CD4-positive, alpha-beta T cell treated with Interleukin-10 for 1 hour (primary cell): Measurements from ENCODE around the gene DOC2B.
"Not testable (repeated sequence)": the region's sequence is repeated elsewhere in the genome, so short reads cannot be mapped to it uniquely, and the experiment has no call there.

Source experiments
- DNase-seq: peaks from one replicate; pipeline ENCODE4 v3.0.0-alpha.2; 2020

The DOC2B gene

GRCh38 chr17:181245-182049 lies at the start of gene DOC2B:
DOC2B (minus strand) TSS chr17:181650; CDS start chr17:181479, 171 bp downstream.
- DNase-seq = no peak

GRCh38 chr17:230395-230770 lies 48.9 kb upstream of the DOC2B start:
- DNase-seq = no peak

GRCh38 chr17:229709-230394 lies 48.4 kb upstream of the DOC2B start:
- DNase-seq = no peak

- DNase-seq = no peak
Observed at GRCh38 chr17:228951-229708, 47.7 kb upstream of the DOC2B start.

GRCh38 chr17:227946-228615 lies 46.6 kb upstream of the DOC2B start:
- DNase-seq = no peak

GRCh38 chr17:227078-227945 lies 45.9 kb upstream of the DOC2B start:
- no peak for DNase-seq

- no peak for DNase-seq
Observed at GRCh38 chr17:226108-227077, 44.9 kb upstream of the DOC2B start.

GRCh38 chr17:225551-225950 lies 44.1 kb upstream of the DOC2B start:
- no peak for DNase-seq

- DNase-seq = not testable (repeated sequence)
Observed at GRCh38 chr17:224576-224975, 43.1 kb upstream of the DOC2B start.

GRCh38 chr17:223723-224471 lies 42.4 kb upstream of the DOC2B start:
- DNase-seq = no peak

GRCh38 chr17:222172-222571 lies 40.7 kb upstream of the DOC2B start:
- DNase-seq = no peak

- DNase-seq = no peak
Observed at GRCh38 chr17:219696-220095, 38.2 kb upstream of the DOC2B start.

- DNase-seq = no peak
Observed at GRCh38 chr17:218432-219110, 37.1 kb upstream of the DOC2B start.

GRCh38 chr17:216625-217024 lies 35.2 kb upstream of the DOC2B start:
- DNase-seq = no peak

- not testable (repeated sequence) for DNase-seq
Observed at GRCh38 chr17:215563-216478, 34.4 kb upstream of the DOC2B start.

GRCh38 chr17:214881-215331 lies 33.5 kb upstream of the DOC2B start:
- DNase-seq = no peak

- no peak for DNase-seq
Observed at GRCh38 chr17:213286-214105, 32.0 kb upstream of the DOC2B start.
